Measurements from ENCODE around the gene RFX2. TPM values are rescaled to one million over a fixed set of nuclear protein-coding genes. Genes with fewer than 3 reads are reported as not detected.
"Not testable (repeated sequence)": the region's sequence is repeated elsewhere in the genome, so short reads cannot be mapped to it uniquely, and the experiment has no call there.

Gene RFX2
- polyA plus RNA-seq, 5 donors = 12.2 to 16.8 (median 14.5) TPM

DNA sequence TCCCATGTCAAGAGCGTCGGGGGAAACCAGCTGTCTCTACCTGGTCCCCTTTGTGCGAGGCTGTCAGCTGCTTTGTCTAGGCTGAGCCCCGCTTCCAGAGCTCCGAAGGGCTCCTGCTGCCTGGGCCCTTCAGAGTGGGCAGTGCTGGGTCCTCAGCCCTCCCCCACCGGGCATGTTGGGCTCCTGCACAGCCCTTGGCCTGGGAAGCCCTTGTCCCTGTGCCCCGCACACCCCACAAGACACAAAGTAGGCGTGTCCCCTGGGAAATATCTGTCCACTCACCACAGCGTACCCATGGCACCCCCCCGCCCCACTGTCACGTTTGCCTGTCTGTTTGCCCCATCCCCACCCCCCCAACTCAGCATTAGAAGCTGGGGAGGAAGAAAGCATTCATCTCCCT lies 92.7 kb downstream of the RFX2 start:
- no peak for DNase-seq

DNA sequence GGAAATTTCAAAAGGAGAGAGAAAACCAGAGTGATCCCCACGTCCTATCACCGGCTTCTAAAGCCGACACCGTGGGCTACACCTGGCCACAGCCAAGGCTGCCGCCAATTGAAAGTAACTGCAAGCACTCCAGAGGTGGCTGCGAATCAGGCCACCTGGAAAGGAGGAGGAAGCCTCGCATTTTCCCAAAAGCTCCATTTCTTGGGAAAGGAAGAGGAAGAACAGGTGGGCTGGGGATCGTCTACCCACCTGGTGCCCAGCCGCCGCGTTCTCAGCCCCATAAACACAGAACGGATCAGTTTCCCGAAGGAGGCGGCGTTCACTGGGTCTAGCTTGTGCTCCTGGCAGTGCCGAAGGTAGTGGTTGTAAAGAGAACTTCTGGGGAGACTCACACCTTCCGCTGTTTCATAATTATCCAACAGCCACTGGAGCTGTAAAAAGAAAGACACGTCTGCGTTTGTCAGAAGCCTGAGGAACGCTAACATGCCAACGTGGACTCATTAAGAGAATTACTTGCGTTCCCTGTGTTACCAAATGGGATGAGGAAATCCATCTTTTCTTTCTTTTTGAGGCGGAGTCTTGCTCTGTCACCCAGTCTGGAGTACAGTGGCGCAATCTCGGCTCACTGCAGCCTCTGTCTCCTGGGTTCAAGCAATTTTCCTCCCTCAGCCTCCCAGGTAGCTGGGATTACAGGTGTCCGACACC lies 94.3 kb downstream of the RFX2 start:
- no peak for DNase-seq

DNA sequence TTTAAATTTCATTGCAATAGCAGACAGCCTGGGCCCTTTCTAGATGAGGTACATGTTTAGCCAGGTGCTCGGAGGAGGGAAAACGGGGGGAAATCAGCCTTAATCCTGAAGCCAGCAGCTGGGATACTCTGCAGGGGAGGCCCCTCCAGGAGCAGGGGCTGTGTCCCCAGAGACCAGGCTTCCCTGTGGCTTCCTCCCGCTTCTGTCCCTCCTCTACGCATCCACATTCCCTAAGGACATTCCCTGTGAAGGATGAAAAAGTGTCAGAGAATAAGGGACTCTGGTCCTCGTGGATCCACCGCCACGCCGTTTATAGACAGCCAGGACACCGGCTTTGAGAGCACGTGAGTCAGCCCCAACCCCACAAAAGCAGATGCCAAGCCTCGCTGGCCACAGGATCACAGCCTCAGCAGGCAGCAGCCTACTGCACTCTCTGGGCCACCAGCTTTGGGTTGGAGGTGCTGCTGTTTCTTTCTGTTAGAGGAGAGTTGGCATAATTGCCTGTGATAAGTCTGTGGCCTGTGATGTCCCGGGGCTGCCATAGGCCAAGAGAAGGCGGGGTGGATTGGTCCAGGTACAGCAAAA lies 95.7 kb downstream of the RFX2 start:
- no peak for DNase-seq

DNA sequence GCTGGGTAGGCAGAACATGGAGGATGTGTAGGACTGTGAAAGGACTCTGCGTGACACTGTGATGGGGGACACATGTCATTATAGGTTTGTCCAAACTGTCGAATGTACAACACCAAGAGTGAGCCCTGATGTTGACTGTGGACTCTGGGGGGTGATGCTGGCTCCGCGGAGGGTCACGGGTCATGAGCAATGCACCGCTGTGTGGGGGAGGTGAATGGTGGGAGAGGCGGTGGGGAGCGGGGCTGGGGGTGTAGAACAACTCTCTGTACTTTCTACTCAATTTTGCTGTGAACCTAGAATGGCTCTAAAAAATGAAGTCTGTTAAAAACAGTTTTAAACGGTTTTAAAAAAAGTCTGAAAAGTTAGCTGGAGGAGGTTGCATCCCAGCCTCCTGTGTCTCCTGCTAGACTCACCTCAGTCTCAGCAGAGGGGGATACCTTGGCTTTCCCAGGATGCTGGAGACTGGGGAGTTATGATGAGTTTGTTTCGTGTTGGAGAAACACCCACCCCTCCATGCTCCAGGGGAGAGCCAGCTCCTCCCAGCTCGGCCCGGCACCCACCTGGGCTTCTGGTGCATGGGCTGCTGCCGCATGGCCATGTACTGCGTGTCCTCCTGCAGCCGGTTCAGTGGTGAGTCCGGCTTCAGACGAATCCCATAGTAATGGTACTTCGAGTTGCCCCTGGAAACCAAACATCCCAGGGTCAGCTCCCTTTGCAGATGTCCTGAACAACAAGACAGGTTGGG lies 97.7 kb downstream of the RFX2 start:
- no peak for DNase-seq

DNA sequence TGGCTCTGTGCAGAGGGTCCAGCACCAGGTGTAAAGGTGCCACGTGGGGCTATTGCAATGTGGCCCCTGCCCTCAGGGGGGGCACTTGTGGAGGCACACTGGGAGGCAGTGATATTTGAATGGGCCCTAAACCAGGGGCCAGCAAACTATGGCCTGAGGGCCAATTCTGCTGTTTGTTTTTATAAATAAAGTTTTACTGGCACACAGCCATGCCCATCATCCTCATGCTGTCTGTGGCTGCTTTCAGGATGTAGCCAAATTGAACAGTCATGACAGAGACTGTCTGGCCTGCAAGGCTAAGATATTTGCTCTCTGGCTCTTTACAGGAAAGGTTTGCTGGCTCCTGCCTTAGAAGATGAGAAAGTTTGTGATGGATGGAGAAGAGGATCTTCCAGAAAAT lies 98.5 kb downstream of the RFX2 start:
- no peak for DNase-seq

DNA sequence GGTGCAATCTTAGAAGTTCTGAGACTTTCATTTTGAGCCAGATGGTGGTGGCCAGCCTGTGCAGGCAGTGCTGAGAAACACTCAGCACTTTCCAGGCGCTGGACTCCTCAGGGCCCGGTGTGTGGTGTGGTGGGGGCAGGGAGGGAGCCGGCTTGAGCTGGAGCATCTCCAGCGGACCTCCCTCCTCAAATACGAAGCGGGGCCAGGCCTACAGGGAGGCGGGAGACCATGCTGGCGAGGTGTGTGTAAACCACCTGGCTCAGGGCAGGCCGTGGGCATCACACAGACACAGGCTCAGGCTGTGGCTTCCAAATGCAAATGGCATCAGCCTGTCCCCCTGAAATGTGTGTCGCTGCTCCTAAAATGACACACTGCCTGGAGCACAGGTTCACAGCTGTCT lies 99.1 kb downstream of the RFX2 start:
- no peak for DNase-seq

DNA sequence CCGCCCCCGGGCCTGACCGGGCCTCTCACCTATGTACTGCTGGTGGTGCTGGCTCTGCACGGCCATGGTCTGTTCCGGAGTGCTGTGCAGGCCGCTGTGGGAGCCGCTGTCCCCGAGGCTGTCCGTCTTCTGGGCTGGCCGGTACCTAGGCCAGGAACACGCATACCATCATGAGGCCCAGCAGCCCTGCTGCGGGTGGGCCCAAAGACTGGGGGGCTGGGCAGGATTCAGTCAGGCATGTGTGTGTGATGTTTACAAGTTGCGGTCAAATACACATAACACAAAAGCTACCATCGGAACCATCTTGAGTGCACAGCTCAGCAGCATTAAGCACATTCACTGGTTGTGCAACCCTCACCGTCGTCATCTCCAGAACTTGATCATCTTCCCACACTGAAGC lies 100.2 kb downstream of the RFX2 start:
- DNase-seq = no peak

DNA sequence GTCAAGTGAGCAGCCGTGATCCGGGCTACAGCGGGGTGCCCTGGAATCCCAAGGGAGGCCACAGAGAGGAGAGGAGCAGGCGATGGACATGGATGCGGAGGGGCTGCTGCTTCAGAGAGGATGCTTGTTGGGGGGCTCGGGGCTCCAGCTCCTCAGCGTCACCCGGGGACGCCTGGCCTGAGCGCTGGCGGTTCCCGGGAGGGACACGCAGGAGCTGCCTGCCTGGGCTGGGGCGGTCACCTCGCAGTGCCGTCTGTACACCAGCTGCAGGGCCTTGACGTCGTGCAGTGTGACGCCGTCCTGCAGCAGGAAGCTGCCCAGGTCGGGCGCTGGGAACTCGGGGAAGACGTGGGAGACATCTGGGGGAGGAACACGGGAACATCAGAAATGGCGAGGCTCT lies 102.4 kb downstream of the RFX2 start:
- no peak for DNase-seq

DNA sequence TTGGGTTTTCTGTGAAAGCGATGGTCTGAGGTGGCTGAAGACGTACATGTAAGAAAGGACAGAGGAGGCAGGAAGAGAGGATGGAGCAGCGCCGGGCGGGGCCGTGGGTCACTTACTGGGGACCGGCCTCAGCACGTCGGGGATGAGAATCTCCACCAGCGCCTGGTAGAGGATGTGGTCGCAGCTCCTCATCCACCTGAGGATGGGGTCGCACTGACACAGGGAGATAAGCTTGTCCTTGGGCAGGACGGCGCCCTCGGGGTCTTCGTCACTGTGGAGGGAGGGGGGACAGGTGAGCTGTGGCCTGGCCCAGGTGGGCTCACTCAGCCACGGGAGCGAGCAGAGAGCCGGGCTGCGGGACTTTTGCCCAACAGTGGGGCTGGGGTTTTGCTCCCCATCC lies 103.4 kb downstream of the RFX2 start:
- DNase-seq = no peak

DNA sequence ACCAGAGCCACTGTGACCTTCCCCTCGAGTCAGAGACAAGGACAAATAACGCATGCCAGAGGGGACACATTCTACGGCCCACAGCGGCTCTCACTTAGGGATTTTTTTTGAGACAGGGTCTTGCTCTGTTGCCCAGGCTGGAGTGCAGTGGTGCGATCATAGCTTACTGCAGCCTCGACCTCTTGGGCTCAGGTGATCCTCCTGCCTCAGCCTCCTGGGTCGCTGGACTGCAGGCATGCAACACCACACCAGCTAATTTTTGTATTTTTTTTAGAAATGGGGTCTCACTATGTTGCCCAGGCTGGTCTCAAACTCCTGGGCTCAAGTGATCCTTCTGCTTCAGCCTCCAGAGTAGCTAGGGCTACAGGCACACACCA lies 104.2 kb downstream of the RFX2 start:
- DNase-seq = not testable (repeated sequence)

DNA sequence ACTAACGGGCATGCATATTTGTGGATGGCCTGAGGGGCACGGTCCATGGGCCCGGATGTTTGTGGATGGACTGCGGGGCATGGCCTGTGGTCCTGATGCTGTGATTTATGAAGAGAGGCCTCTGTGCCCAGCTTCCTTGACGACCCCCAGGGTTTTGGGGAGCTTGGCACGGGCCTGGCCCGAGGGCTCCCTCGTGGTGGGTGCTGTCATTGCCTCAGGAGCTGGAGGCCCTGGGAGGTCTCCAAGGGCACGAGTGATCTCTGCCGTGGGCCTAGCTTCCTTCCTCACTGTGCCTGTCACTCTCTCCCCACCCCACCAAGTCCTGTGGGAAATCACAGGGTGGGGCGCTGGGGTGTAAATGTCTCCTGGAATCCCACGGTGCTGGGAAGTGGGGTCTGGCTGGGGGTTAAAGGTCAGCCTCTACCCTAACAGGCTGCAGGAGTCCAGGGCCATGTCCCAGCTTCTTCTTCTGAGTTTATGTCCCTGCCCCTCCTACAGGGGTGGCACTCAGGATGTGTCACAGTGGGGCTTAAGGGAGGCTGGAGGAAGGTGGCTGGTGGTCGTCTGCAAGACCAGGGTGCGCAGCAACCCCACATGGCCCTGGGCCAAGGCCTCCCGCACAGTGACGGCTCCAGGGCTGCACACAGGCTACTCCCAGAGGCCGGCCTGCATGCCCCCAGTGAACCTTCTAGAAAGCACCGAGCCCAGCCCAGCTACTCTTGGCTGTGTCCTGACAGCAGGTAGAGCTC lies 104.8 kb downstream of the RFX2 start:
- DNase-seq = no peak

DNA sequence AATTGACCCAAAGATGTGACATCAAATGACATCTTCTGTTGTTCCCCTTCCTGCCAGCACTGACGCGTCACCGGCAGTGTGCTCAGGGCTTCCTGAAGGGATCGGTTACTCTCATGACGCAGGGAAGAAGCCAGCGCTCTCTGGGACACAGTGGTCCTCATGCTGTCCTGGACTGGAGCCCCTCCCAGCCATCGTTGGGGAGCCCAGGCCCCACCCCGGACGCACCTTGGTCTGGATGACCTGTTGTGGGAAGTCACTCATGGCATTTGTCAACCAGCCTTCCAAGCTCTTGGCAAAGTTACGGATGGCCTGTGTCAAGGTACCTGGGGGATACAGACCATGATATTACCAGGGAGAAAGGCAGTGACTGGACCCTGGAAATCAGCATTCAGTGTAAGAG lies 106.3 kb downstream of the RFX2 start:
- no peak for DNase-seq

DNA sequence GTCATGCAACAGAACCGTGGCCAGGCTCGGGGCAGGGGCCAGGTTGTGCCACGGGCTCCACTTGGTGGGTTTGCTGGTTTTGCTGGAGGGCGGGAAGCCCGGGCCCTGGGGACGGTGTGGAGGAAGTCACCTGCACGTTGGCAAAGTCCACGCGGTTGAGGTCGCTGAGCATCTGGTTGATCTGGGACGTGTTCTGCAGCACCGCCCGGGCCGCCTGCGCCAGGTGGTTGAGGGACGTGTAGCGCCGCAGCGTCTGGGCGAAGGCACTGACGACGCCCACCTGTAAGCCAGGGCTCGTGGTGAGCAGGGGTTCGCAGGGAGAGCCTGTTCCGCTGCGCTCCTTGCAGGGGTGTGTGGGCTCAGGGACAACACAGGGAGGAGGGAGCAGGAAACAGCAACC lies 107.7 kb downstream of the RFX2 start:
- no peak for DNase-seq

DNA sequence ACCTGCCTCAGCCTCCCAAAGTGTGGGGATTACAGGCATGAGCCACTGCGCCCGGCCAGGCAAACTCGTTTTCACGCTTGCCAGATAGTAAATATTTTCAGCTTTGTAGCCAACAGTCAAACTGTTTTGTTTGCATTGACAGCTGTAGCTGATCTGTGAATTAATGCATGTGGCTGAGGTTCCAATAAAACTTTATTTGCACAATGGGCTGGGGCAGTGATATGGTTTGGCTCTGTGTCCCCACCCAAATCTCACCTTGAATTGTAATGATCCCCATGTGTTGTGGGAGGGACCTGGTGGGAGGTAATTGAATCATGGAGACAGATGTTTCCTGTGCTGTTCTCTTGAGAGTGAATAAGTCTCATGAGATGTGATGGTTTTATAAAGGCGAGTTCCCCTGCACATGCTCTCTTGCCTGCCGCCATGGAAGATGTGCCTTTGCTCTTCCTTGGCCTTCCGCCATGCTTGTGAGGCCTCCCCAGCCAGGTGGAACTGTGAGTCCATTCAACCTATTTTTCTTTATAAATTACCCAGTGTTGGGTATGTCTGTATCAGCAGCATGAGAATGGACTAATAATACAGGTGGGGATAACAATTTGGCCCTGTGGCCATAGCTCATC lies 110.0 kb downstream of the RFX2 start:
- no peak for DNase-seq

DNA sequence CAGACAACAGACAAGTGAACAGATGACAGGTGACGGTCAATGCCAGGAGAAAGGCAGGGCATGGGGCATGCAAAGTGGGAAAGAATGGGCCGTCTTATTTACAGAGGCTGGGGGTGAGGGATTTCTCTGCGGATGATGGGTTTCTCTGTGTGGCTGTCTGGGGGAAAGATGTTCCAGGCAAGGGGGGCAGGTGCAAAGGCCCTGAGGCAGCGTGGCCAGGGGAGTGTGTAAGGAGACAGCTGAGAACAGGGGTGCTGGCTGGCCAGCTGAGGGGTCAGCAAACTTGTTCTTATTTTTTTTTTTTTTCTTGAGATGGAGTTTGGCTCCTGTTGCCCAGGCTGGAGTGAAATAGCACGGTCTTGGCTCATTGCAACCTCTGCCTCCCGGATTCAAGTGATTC lies 110.6 kb downstream of the RFX2 start:
- DNase-seq = no peak

DNA sequence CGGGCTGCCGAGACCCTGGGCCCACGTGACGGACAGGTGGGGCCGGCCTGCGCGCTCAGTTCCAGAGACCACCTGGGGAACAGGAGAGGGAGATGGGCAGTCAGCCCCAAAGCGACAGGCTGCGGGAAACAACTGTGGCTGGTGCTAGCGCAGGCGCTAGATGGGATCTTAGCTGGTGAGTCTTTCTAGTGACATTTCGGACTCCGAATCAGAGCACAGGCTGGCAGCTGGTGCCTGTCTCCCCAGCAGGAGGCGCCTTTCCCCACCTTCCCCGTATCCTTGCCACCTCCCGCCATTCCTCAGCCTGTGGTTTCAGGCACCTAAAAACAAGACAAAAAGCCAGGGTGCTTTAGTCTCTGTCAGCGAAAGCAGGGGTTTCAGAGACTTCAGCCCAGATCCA lies 112.9 kb downstream of the RFX2 start:
- DNase-seq = no peak

DNA sequence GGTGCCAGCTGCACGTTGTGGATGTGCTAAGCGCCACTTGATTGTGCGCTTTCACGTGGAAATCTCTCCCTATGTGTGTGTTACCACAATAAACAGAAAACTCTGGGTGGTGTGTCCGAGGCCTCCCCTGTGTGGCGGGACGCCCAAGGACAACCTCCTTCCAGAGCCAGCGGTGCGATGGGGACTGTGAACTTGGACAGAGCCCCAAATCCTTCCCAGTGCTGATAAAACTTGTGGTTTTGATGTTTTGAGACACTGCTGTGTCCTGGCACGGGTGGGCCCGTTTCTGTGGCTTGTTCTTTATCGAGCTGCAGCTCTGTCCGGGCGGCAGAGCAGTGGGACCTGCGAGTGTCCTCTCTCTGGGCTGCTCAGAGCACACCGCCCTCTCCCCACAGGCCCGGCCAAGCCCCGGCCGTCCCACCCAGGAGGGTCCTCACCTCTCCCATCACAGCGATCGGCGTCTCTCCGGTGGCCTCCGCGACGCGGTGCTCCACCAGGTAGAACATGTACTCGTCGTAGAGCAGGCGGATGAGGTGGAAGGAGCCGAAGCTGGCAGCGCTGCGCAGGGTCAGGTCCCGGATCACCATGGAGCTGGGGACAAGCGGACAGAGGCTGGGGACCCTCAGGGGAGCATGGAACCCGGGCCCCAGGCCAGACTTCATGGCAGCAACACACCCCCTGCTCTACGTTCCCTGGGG lies 113.5 kb downstream of the RFX2 start:
- DNase-seq = no peak

DNA sequence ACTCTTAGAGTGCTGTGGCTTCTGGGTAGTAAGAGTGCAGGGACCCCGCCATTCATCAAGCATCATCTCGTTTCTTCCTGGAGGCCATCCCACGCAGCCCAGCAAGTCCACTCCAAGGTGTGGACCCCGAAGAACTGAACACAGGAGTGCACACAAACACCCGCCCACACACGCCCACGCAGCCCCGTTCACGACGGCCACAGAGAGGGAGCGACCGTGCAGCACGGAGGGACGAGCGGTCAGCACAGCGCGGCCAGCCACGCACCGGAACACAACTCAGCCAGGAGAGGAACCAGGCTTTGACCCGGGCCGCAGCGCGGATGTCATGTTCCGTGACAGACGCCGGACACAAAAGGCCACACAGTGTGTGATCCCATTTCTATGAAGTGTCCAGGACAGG lies 114.2 kb downstream of the RFX2 start:
- no peak for DNase-seq

DNA sequence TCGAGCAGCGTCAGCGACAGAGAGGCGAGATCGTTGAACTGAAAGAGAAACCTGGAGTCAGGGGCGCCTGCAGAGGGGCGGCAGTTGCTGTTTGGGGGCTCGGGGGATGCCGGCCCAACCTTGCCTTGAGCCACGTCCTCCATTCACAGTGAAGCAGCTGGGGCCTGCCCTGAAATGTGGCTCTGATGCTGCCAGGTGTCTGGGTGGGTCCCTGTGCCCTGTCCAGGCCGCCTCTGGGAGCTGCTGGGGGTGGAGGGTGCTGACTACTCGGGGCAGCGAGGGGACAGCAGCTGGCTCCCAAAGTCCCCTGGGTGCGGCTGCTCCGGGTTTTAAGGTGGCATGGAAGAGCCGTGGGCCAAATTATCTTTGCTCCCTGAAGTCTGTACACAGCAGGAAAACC lies 114.7 kb downstream of the RFX2 start:
- no peak for DNase-seq

DNA sequence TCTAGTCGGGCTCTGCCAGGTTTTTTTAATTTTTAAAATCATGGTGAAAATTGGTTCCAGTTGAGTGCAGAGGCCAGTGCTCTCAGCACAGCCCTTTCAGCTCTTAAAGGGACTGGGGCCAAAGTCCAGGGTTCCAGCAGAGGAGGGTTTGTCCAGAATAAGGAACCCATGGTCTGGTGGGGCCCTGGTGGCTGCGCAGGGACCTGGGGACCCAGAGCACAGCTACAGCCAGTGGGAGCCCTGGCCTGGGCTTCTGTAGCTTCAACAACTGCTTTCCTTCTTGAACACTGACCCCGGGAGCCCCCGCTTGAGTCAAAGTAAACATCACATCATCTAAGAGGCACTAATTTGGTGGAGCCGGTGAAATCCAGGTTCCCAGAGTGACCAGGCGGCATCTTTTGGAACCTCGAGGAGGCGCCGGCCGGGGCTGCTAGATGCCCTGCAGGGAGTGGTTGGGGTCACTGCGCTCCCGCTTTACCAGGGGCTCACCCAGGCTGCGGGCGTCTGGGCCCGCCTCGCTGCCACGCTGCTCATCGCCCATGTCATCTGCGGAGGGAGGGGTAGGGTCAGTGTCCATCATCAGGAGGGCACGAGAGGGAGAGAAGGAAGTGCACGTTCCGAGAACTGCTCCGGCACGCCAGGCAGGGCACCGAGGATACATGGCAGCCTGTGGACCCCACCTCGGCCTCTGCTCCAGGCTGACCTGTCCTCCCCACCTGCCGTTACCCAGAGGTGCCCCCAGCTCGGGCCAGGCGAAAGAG lies 115.7 kb downstream of the RFX2 start:
- DNase-seq = no peak
